ENCODE data around the gene SAMD3.
"Not testable (repeated sequence)": the region's sequence is repeated elsewhere in the genome, so short reads cannot be mapped to it uniquely, and the experiment has no call there.

The SAMD3 gene

GRCh38 chr6:130150906-130151305, 71.8 kb downstream of the SAMD3 start:
- TF ChIP-seq CTCF (IDR thresholded peaks at IDR 0.05; ENCODE audit: control extremely low read depth, extremely low read depth, low read depth, missing control alignments), result no peak
- ChIA-PET POLR2A (no interaction called here), CTCF (no interaction called here)
- no peak for DNase-seq (ENCODE audit: extremely low spot score)

- CTCF ChIA-PET, result interaction anchor here (0.8 to 1.8 kb wide), 2 partner anchors 13 to 46 kb away, joined by 3 to 7 read pairs; no protein-coding TSS in a partner anchor
- POLR2A ChIA-PET, result not testable (repeated sequence)
These were observed 73.7 kb downstream of the SAMD3 start for GRCh38 chr6:130149016-130149415.

GRCh38 chr6:130148181-130148580, 74.6 kb downstream of the SAMD3 start:
- CTCF ChIA-PET, result no interaction called here
- TF ChIP-seq CTCF (IDR thresholded peaks at IDR 0.05; ENCODE audit: control extremely low read depth, extremely low read depth, low read depth, missing control alignments), result no peak
- peak; percentile 26 for DNase-seq (ENCODE audit: extremely low spot score)
- POLR2A ChIA-PET, result no interaction called here

More at GRCh38 chr6:130149016-130149415, 73.7 kb downstream of the SAMD3 start:
- DNase-seq (ENCODE audit: extremely low spot score), result not testable (repeated sequence)

- POLR2A ChIA-PET, result no interaction called here
These were observed 75.6 kb downstream of the SAMD3 start for GRCh38 chr6:130147111-130147510.

GRCh38 chr6:130143709-130144108, 79.0 kb downstream of the SAMD3 start:
- POLR2A ChIA-PET, result no interaction called here
- CTCF ChIA-PET, result interaction anchor here (1.0 to 1.1 kb wide), 2 partner anchors 13 to 16 kb away, joined by 3 read pairs; no protein-coding TSS in a partner anchor
- no peak for TF ChIP-seq CTCF (IDR thresholded peaks at IDR 0.05; ENCODE audit: control extremely low read depth, extremely low read depth, low read depth, missing control alignments)
- DNase-seq (ENCODE audit: extremely low spot score), result no peak

More at GRCh38 chr6:130147111-130147510, 75.6 kb downstream of the SAMD3 start:
- DNase-seq (ENCODE audit: extremely low spot score), result no peak
- TF ChIP-seq CTCF (IDR thresholded peaks at IDR 0.05; ENCODE audit: control extremely low read depth, extremely low read depth, low read depth, missing control alignments), result no peak
- CTCF ChIA-PET, result interaction anchor here (1.3 kb wide), 1 partner anchor 8 kb away, joined by 3 read pairs; no protein-coding TSS in a partner anchor

- CTCF ChIA-PET, result interaction anchor here (1.2 kb wide), 1 partner anchor 64 kb away, joined by 3 read pairs; no protein-coding TSS in a partner anchor
- no peak for DNase-seq (ENCODE audit: extremely low spot score)
- POLR2A ChIA-PET, result no interaction called here
- no peak for TF ChIP-seq CTCF (IDR thresholded peaks at IDR 0.05; ENCODE audit: control extremely low read depth, extremely low read depth, low read depth, missing control alignments)
These were observed 82.7 kb downstream of the SAMD3 start for GRCh38 chr6:130140084-130140483.

- ChIA-PET CTCF (no interaction called here), POLR2A (no interaction called here)
- DNase-seq (ENCODE audit: extremely low spot score), result no peak
- no peak for TF ChIP-seq CTCF (IDR thresholded peaks at IDR 0.05; ENCODE audit: control extremely low read depth, extremely low read depth, low read depth, missing control alignments)
These were observed 83.9 kb downstream of the SAMD3 start for GRCh38 chr6:130138909-130139242.
